A673 (cell line): Measurements from ENCODE around the gene SLC5A3.

Source experiments
- CTCF ChIP-seq: fragments of 300-800, 200-600 bp; sonication (generic); conservative IDR thresholded peaks from 2 replicates; pipeline ENCODE4 v1.5.1; 2017; ENCODE audit warnings: low read depth, mild to moderate bottlenecking, antibody characterized with exemption, low read length, moderate library complexity, mixed read lengths
- EZH2 ChIP-seq: fragments of 200-600 bp; sonication (generic); IDR thresholded peaks from 2 replicates; pipeline ENCODE4 v1.6.1; 2017; ENCODE audit warnings: borderline replicate concordance, low read depth, mild to moderate bottlenecking, mixed read lengths, antibody characterized with exemption, low read length; ENCODE audit not compliant: poor library complexity, severe bottlenecking

GRCh38 chr21:34112316-34113033 lies 39.1 kb downstream of the SLC5A3 start:
- TF ChIP-seq CTCF: no peak
- no peak for TF ChIP-seq EZH2
